HG03575 (cell line): Measurements from ENCODE around the gene STX3.
A peak's percentile ranks its signal among the peaks of the same experiment; 100 is the strongest.
"Not testable (repeated sequence)": the region's sequence is repeated elsewhere in the genome, so short reads cannot be mapped to it uniquely, and the experiment has no call there.

Experiments
- ATAC-seq: cut with Tn5 transposase; IDR thresholded peaks from one replicate; pipeline ENCODE4 v1.9.1; 2021; ENCODE audit not compliant: unreplicated experiment, insufficient number of reproducible peaks, low FRiP score; ENCODE audit errors: extremely low read depth

STX3 gene

DNA sequence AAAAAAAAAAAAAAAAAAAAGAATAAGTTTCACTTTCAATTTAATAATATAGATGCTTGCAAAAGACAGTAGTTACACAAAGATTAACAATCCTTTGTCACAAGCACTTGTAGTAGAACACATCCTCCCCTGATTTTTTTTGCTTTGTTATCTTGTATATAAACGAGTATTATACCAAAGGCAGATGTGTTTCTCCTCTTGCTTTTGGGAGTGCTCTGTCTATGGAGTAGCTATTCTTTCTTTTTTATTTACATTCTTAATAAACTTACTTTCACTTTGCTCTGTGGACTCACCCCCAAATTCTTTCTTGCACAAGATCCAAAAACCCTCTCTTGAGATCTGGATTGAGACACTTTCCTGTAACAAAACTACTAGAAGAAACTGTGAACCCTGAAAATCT lies 58.8 kb downstream of the STX3 start:
- no peak for ATAC-seq

DNA sequence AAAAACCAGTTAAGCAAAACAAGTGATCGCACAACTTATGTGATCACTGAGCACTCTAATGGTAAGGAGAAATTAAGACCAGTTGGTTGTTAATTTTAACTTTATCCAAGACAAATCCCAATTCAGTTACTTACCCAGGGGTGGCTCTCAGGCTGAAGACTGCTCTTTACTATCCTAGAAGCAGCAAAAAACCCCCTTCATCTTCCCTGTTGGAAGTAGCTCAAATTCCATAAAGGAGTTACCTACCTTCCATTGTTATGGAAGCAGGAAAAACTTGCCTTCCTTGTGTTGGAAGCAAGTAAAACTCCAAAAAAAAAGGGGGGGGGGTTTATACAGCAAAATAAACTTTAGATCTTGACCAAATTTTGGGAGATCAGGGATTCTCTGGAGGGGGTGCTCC lies 60.6 kb downstream of the STX3 start:
- no peak for ATAC-seq

- not testable (repeated sequence) for ATAC-seq
Observed at GRCh38 chr11:59816434-59816833, 61.3 kb downstream of the STX3 start.

DNA sequence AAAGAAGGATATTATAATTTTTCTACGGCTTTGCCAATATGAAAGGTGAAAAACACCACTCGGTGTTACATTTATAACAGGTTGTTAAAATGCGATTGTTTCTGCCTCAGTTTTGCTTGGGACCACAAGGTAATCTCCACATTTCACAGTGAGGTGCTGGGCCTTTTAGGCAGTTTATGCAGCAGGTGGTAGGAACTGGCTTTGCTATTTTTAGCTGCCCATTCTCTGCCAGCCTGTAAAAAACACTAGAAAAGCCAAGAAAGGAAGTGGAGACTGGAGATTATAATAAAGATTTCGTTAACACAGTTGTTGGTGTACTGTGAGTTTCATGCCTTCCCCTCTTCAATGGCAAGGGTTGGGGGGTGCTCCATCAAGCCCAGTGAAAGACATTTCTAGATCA lies 63.4 kb downstream of the STX3 start:
- ATAC-seq: no peak

GRCh38 chr11:59822989-59823566 lies 67.9 kb downstream of the STX3 start:
- ATAC-seq: peak; percentile 69

- ATAC-seq: no peak
Observed at GRCh38 chr11:59829358-59829757, 74.2 kb downstream of the STX3 start.

GRCh38 chr11:59833602-59834001 lies 78.4 kb downstream of the STX3 start:
- ATAC-seq: no peak

DNA sequence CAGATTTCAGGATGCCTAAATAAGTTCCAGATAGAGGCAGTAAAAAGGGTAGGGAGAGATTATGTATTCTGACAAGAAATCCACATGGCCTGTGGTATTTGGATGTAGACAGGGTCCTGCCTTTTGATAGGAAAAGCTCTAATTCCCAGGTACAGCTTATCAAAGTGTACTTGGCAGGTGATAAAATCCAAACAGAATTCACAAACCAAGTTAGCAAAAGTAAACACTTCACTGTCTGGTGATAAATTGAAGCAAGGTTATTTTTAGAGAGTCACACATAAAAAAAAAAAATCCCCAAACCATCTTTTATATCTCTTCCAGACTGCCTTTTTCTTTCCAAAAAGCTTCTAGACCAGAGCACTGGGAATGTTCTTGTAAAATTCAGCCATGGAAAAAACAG lies 84.4 kb downstream of the STX3 start:
- ATAC-seq: no peak

DNA sequence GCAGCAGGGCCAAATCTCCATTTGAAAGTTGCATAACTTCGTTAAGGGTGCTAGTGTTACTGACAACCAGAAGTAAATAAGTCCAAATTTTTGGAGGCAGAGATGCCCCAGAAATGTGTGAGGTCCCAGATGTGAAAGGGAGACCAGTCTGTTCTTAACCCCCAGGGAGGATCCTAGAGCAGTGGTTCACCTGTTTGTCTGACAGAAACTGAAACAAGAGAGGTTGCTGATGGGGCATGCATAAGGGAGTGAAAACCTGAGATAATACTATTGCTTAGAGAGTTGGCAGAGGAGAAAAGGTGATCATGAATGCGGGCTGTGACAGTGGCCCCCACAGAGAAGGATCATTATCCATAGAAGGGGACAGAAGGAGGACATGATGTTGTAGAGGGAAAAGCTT lies 86.3 kb downstream of the STX3 start:
- ATAC-seq: no peak

DNA sequence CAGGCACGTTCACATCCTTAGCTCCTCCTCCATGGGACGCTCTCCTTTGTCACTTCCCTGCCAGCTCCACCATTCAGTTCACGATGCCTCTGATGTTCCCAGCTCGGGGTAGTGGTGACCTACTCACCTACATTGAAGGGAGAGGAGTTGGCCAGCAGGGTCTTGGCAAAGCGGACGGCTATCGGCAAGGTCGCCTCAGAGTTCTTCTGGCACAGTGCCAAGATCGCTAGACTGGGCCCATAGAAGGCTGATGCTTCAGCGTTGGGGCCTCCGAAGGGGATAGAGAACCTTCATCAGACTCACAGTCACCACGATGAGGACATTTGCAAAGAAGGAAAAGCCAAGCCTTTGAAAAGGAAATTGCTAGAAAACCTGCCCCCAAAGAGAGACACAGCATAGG lies 87.1 kb downstream of the STX3 start:
- ATAC-seq: no peak

- no peak for ATAC-seq
Observed at GRCh38 chr11:59845399-59845798, 90.2 kb downstream of the STX3 start, which contains the start of gene CBLIF. TSS of gene CBLIF (minus strand) at chr11:59845499. CDS start at chr11:59845453, 46 bp downstream.

- ATAC-seq: no peak
Observed at GRCh38 chr11:59846556-59846955, 91.4 kb downstream of the STX3 start.

DNA sequence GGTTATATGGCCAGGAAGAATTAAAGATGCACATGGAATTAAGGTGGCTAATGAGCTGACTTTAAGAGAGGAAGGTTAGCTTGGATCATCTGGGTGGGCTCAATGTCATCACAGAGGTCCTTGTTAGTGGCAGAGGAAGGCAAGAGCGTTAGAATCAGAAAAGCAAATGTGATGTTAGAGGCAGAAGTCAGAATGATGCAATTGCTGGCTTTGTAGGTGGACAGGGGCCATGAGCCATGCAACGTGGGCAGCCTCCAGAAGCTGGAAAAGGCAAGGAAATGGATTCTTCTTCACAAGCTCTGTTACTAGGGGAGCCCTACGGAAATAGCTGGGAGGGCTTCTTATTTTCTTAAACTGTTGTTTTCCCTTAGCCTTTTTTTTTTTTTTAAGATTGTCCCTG lies 92.5 kb downstream of the STX3 start:
- no peak for ATAC-seq

DNA sequence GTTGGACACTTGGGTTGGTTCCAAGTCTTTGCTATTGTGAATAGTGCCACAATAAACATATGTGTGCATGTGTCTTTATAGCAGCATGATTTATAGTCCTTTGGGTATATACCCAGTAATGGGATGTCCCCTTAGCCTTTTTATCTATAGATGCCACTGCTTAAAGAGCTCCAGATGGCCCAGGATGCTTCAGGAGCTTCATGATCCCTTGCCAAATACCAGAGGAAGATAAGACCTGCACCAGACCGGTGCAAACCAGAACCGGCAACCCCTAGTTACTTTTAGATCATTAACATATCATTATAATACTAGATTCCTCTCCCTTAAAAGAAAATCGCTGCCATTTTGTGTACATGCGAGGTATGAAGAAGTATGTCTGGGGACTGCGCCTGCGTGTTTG lies 93.3 kb downstream of the STX3 start:
- not testable (repeated sequence) for ATAC-seq

DNA sequence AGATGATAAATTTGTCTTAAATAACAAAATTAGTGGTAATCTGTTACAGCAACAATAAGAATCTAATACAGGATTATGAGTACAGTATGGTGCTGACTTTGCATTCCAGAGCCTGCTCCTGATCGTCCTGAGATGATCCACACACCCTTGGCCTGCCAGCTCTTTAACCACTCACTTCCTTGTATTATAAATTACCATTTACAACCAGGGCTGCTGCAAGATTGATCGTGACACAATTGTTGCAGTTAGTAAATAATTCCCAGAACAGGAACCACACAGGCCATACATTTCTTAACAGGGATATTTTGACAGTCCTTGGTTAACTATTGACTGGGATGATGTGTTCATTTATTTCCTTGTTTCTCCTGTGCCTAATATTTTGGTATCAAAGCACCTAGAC lies 94.0 kb downstream of the STX3 start:
- ATAC-seq: no peak

GRCh38 chr11:59849551-59849950 lies 94.4 kb downstream of the STX3 start:
- not testable (repeated sequence) for ATAC-seq

DNA sequence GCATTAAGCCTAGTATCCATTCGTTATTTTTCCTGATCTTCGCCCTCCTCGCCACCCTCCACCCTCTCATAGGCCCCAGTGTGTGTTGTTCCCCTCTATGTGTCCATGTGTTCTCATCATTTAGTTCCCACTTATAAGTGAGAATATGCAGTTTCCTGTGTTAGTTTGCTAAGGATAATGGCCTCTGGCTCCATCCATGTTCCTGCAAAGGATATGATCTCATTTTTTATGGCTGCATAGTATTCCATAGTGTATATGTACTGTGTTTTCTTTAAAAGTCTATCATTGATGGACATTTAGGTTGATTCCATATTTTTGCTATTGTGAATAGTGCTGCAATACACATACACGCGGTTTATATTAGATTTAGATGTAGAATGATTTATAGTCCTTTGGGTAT lies 96.2 kb downstream of the STX3 start:
- ATAC-seq: not testable (repeated sequence)

DNA sequence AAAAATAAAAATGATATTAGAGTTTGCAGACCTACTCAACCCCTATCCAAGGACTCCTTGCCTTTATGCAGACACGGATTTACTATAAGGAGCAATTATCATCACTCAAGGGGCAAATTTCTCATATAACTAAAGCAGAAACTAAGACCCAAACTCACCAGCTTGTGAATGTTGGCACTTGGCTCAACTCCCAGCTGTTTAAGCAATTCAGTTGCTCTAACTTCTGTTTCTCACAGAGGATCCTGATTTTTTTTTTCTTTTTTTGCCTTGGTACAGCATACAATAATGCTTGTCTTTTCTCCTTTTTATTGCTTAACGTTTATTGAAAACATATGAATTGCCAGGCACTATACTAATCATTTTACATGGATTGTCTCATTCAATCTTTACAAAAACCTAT lies 99.7 kb downstream of the STX3 start:
- ATAC-seq: no peak
